Measurements from ENCODE around the gene GOLGA6D.

DNA sequence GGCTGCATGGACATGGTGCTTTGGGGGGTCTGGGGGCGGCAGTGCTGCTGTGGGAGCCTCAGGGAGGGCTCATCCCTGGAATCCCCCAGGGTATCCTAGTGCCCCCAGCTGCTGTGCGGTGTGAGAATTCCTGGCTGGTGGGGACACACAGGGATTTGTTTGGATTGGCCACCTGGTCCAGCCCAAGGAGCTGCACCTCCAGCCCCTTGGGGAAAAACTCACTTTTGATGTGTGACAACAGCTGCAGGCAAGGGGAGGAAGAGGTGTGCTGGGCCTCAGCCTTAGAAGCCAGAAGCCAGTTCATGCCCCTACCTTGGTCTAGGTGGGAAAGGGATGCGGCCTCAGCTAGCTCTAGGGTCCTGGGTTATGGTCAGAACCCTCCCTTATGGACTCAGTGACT is 44.9 kb downstream of the GOLGA6D start:
- TF ChIP-seq, protein P1, sequence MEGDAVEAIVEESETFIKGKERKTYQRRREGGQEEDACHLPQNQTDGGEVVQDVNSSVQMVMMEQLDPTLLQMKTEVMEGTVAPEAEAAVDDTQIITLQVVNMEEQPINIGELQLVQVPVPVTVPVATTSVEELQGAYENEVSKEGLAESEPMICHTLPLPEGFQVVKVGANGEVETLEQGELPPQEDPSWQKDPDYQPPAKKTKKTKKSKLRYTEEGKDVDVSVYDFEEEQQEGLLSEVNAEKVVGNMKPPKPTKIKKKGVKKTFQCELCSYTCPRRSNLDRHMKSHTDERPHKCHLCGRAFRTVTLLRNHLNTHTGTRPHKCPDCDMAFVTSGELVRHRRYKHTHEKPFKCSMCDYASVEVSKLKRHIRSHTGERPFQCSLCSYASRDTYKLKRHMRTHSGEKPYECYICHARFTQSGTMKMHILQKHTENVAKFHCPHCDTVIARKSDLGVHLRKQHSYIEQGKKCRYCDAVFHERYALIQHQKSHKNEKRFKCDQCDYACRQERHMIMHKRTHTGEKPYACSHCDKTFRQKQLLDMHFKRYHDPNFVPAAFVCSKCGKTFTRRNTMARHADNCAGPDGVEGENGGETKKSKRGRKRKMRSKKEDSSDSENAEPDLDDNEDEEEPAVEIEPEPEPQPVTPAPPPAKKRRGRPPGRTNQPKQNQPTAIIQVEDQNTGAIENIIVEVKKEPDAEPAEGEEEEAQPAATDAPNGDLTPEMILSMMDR (tag by site-specific recombination; IDR thresholded peaks at IDR 0.05), result no peak
- TF ChIP-seq ZNF629 (tag by site-specific recombination; IDR thresholded peaks at IDR 0.05) (no peak), ZNF221 (tag by site-specific recombination; IDR thresholded peaks at IDR 0.05; ENCODE audit: borderline replicate concordance) (no peak), BCL11A (tag by site-specific recombination; IDR thresholded peaks at IDR 0.05; ENCODE audit: low read depth) (no peak), ZEB2 (tag by site-specific recombination; IDR thresholded peaks at IDR 0.05) (no peak), IKZF3 (tag by site-specific recombination; IDR thresholded peaks at IDR 0.05) (no peak), ZNF10 (tag by site-specific recombination; IDR thresholded peaks at IDR 0.05) (no peak), ZBTB7A (tag by site-specific recombination; IDR thresholded peaks at IDR 0.05; ENCODE audit: low read depth) (no peak), KLF7 (tag by site-specific recombination; IDR thresholded peaks at IDR 0.05; ENCODE audit: borderline replicate concordance) (no peak)
- TF ChIP-seq, protein P2, sequence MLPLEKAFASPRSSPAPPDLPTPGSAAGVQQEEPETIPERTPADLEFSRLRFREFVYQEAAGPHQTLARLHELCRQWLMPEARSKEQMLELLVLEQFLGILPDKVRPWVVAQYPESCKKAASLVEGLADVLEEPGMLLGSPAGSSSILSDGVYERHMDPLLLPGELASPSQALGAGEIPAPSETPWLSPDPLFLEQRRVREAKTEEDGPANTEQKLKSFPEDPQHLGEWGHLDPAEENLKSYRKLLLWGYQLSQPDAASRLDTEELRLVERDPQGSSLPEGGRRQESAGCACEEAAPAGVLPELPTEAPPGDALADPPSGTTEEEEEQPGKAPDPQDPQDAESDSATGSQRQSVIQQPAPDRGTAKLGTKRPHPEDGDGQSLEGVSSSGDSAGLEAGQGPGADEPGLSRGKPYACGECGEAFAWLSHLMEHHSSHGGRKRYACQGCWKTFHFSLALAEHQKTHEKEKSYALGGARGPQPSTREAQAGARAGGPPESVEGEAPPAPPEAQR (tag by site-specific recombination; IDR thresholded peaks at IDR 0.05), result no peak
